ENCODE measurements around the gene CYP46A1. TPM values are rescaled to one million over a fixed set of nuclear protein-coding genes. Genes with fewer than 3 reads are reported as not detected.

The CYP46A1 gene
- total and polyA plus RNA-seq, 2 donors (not counting 1 experiment from before 2014, with no cell fraction given), result 0.27 to 0.28 TPM

GRCh38 chr14:99741227-99741976 lies 57.3 kb downstream of the CYP46A1 start:
- H4K20me1 ChIP-seq (ENCODE audit: control insufficient read depth, insufficient read depth, low read length, poor library complexity, severe bottlenecking), result no peaks in the 10 kb centered on the region
- H3K27me3 ChIP-seq (replicated peaks in 1 of 4; ENCODE audit: control extremely low read depth in 1 of 4, control insufficient read depth in 3 of 4, insufficient read depth in 4 of 4, low read length in 3 of 4), result peaks cover 0 to 26% (median 6%) of the 10 kb centered on the region in 4 experiments
- ATAC-seq (ENCODE audit: low read depth), result no peak
- ChIA-PET CTCF (no interaction called here), POLR2A (no interaction called here)
- Mint-ChIP-seq H3K4me1 (peaks cover 3% of the 10 kb centered on the region), H3K27me3 (peaks cover 47% of the 10 kb centered on the region), H3K27ac (no peak overlapping the region), H3K4me3 (no peak overlapping the region), H3K9me3 (ENCODE audit: insufficient read depth) (no peaks in the 10 kb centered on the region)
- H3K9me3 ChIP-seq (ENCODE audit: control extremely low read depth in 1 of 3, control insufficient read depth in 2 of 3, insufficient read depth in 1 of 3, low read length in 2 of 3), result no peaks in the 10 kb centered on the region
- DNase-seq, result no peak
- TF ChIP-seq, protein P1, sequence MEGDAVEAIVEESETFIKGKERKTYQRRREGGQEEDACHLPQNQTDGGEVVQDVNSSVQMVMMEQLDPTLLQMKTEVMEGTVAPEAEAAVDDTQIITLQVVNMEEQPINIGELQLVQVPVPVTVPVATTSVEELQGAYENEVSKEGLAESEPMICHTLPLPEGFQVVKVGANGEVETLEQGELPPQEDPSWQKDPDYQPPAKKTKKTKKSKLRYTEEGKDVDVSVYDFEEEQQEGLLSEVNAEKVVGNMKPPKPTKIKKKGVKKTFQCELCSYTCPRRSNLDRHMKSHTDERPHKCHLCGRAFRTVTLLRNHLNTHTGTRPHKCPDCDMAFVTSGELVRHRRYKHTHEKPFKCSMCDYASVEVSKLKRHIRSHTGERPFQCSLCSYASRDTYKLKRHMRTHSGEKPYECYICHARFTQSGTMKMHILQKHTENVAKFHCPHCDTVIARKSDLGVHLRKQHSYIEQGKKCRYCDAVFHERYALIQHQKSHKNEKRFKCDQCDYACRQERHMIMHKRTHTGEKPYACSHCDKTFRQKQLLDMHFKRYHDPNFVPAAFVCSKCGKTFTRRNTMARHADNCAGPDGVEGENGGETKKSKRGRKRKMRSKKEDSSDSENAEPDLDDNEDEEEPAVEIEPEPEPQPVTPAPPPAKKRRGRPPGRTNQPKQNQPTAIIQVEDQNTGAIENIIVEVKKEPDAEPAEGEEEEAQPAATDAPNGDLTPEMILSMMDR (IDR thresholded peaks at IDR 0.05), result no peak
- TF ChIP-seq EZH2 (IDR thresholded peaks at IDR 0.05; ENCODE audit: borderline replicate concordance, insufficient read depth, low read depth, low read length, poor library complexity, severe bottlenecking), result no peak
- H3K4me2 ChIP-seq (replicated peaks; ENCODE audit: low read depth, low read length, poor library complexity, severe bottlenecking), result no peak overlapping the region
- H3K79me2 ChIP-seq (ENCODE audit: control insufficient read depth, insufficient read depth, low read length), result no peaks in the 10 kb centered on the region
- no peak overlapping the region for H3K9ac ChIP-seq (ENCODE audit: low read length)
- no peaks in the 10 kb centered on the region for H3K4me1 ChIP-seq (ENCODE audit: control insufficient read depth in 2 of 2, insufficient read depth in 2 of 2, low read length in 2 of 2)
- H3K27ac ChIP-seq (ENCODE audit: low read length in 2 of 2), result no peak overlapping the region
- H3K36me3 ChIP-seq (replicated peaks in 1 of 2; ENCODE audit: control extremely low read depth in 1 of 2, control insufficient read depth in 1 of 2, extremely low read depth in 1 of 2, insufficient read depth in 2 of 2, low read length in 1 of 2), result no peaks in the 10 kb centered on the region
- no peak overlapping the region for H2AFZ ChIP-seq (ENCODE audit: insufficient read depth, low read depth, low read length, poor library complexity, severe bottlenecking)
- 88% methylated on average over 11 of the region's 14 CpGs for WGBS (ENCODE audit: insufficient coverage)
- no peak overlapping the region for H3K4me3 ChIP-seq (ENCODE audit: control extremely low read depth in 1 of 5, extremely low read depth in 1 of 5, insufficient read depth in 1 of 5, low read depth in 2 of 5, low read length in 4 of 5)
- intact Hi-C loops (cut with micrococcal nuclease), result no loop called here

GRCh38 chr14:99742074-99742473 lies 58.0 kb downstream of the CYP46A1 start:
- POLR2A ChIA-PET, result no interaction called here

More at GRCh38 chr14:99742074-99742473, 58.0 kb downstream of the CYP46A1 start:
- H3K36me3 ChIP-seq (replicated peaks in 1 of 2; ENCODE audit: control extremely low read depth in 1 of 2, control insufficient read depth in 1 of 2, extremely low read depth in 1 of 2, insufficient read depth in 2 of 2, low read length in 1 of 2), result no peaks in the 10 kb centered on the region
- Mint-ChIP-seq H3K9me3 (ENCODE audit: insufficient read depth) (no peaks in the 10 kb centered on the region), H3K4me1 (peaks cover 3% of the 10 kb centered on the region), H3K4me3 (no peak overlapping the region), H3K27ac (no peak overlapping the region), H3K27me3 (peaks cover 42% of the 10 kb centered on the region)
- H3K9ac ChIP-seq (ENCODE audit: low read length), result no peak overlapping the region
- H4K20me1 ChIP-seq (ENCODE audit: control insufficient read depth, insufficient read depth, low read length, poor library complexity, severe bottlenecking), result no peaks in the 10 kb centered on the region
- H3K27me3 ChIP-seq (replicated peaks in 1 of 4; ENCODE audit: control extremely low read depth in 1 of 4, control insufficient read depth in 3 of 4, insufficient read depth in 4 of 4, low read length in 3 of 4), result peaks cover 0 to 20% (median 4%) of the 10 kb centered on the region in 4 experiments
- no peaks in the 10 kb centered on the region for H3K9me3 ChIP-seq (ENCODE audit: control extremely low read depth in 1 of 3, control insufficient read depth in 2 of 3, insufficient read depth in 1 of 3, low read length in 2 of 3)
- 84% methylated on average over 3 of the region's 3 CpGs for WGBS (ENCODE audit: insufficient coverage)
- H3K27ac ChIP-seq (ENCODE audit: low read length in 2 of 2), result no peak overlapping the region
- no peaks in the 10 kb centered on the region for H3K4me1 ChIP-seq (ENCODE audit: control insufficient read depth in 2 of 2, insufficient read depth in 2 of 2, low read length in 2 of 2)
- intact Hi-C loops (cut with micrococcal nuclease), result no loop called here
- CTCF ChIA-PET, result no interaction called here
- no peak overlapping the region for H3K4me3 ChIP-seq (ENCODE audit: control extremely low read depth in 1 of 5, extremely low read depth in 1 of 5, insufficient read depth in 1 of 5, low read depth in 2 of 5, low read length in 4 of 5)
- ATAC-seq (ENCODE audit: low read depth) (no peak), DNase-seq (no peak)
- no peaks in the 10 kb centered on the region for H3K79me2 ChIP-seq (ENCODE audit: control insufficient read depth, insufficient read depth, low read length)
- TF ChIP-seq, protein P1 (IDR thresholded peaks at IDR 0.05), result no peak
- TF ChIP-seq EZH2 (IDR thresholded peaks at IDR 0.05; ENCODE audit: borderline replicate concordance, insufficient read depth, low read depth, low read length, poor library complexity, severe bottlenecking), result no peak
- no peak overlapping the region for H3K4me2 ChIP-seq (replicated peaks; ENCODE audit: low read depth, low read length, poor library complexity, severe bottlenecking)
- no peak overlapping the region for H2AFZ ChIP-seq (ENCODE audit: insufficient read depth, low read depth, low read length, poor library complexity, severe bottlenecking)

Measured in B cell (primary cell).